ENCODE measurements around the gene SLC25A22. TPM values are rescaled to one million over a fixed set of nuclear protein-coding genes. Genes with fewer than 3 reads are reported as not detected.

The SLC25A22 gene
- total RNA-seq, 2 experiments from 2014 or later: 9.1 to 11.1 TPM

DNA sequence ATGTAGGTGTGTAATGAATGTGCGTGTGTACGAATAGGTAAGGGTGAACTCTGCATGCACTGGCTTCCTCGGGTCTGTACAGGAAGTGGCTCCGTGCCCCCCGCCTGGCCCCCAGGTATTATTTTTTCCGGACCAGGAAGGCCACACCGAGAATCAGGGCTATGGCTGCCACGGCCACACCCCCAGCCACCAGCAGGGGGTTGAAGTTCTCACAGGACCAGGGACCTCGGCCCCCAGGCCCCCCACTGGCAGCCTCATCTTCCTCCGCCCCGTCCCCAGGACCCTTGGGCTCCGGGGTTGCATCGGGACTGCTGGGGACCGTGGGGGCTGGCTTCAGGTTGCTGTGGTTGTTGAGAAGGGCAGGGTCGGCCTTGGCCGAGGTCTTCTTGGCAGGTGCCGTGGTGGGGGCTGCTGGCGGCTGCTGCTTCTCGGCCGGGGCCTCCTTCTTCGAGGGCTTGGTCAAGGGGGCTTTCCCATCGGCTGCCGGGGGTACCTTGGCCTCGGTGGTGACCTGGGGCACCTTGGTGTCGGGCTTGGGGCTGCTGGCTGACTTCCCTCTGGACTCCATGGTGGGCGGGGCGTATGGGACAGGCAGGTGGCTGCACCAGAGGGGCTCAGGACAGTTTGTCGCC lies 10.0 kb downstream of the SLC25A22 start:
- Histone ChIP-seq H3K9me3 (ENCODE audit: control insufficient read depth in 1 of 2, insufficient read depth in 1 of 2, low read length in 2 of 2) (peaks cover 0 to 5% of the 10 kb centered on the region in 2 experiments), H3K27me3 (ENCODE audit: control insufficient read depth in 1 of 2, insufficient read depth in 2 of 2, low read length in 2 of 2) (peaks cover 0 to 5% of the 10 kb centered on the region in 2 experiments), H3K4me1 (ENCODE audit: insufficient read depth, low read length) (peaks cover 17% of the 10 kb centered on the region), H3K36me3 (ENCODE audit: insufficient read depth, low read length) (peaks cover 16% of the 10 kb centered on the region), H3K4me3 (ENCODE audit: low read length) (no peak overlapping the region), H3K27ac (ENCODE audit: low read depth in 1 of 2, low read length in 2 of 2) (no peak overlapping the region)
- peaks cover 4% of the 10 kb centered on the region for H3K36me3 Mint-ChIP-seq (ENCODE audit: low read depth)
- DNase-seq (no peak), ATAC-seq (ENCODE audit: poor library complexity) (no peak)
- H3K27ac Mint-ChIP-seq: no peak overlapping the region
- CTCF ChIA-PET: no interaction called here
- no peaks in the 10 kb centered on the region for H3K9me3 Mint-ChIP-seq
- no peak overlapping the region for H3K4me3 Mint-ChIP-seq
- POLR2A ChIA-PET: no interaction called here
- H3K4me1 Mint-ChIP-seq (ENCODE audit: low read depth): peaks cover 8% of the 10 kb centered on the region
- intact Hi-C loops (cut with DNase I, micrococcal nuclease): no loop called here
- TF ChIP-seq, protein P1, sequence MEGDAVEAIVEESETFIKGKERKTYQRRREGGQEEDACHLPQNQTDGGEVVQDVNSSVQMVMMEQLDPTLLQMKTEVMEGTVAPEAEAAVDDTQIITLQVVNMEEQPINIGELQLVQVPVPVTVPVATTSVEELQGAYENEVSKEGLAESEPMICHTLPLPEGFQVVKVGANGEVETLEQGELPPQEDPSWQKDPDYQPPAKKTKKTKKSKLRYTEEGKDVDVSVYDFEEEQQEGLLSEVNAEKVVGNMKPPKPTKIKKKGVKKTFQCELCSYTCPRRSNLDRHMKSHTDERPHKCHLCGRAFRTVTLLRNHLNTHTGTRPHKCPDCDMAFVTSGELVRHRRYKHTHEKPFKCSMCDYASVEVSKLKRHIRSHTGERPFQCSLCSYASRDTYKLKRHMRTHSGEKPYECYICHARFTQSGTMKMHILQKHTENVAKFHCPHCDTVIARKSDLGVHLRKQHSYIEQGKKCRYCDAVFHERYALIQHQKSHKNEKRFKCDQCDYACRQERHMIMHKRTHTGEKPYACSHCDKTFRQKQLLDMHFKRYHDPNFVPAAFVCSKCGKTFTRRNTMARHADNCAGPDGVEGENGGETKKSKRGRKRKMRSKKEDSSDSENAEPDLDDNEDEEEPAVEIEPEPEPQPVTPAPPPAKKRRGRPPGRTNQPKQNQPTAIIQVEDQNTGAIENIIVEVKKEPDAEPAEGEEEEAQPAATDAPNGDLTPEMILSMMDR (IDR thresholded peaks at IDR 0.05): no peak
- no peaks in the 10 kb centered on the region for H3K27me3 Mint-ChIP-seq

DNA sequence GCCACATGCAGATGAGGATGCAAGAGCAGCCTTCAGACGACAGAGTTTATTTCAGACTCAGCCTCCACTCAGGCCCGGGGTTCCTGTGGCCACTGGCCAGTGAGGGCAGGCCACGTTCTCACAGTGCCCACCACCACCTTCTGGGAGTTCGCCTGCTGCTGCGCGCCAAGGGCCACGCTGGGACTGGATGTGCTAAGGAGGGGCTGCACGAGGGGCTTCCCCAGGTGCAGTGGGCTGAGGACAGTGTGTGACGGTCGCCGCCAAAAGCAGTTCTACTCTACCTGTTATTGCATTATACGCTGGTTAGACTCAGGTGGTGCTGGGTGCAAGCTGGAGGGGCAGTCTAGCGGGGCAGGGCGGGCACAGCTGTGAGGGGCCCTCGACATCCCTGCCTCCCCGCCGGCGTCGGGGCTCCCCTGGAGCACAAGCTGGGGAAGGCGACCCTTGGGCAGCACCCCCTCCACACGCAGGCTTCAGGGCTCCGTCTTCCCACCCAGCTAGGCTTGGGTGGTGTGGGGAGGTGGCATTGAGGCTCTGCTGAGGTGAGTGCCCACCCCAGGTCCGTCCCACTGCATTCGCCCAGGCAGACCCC lies 10.9 kb downstream of the SLC25A22 start:
- H3K27me3 Mint-ChIP-seq: no peaks in the 10 kb centered on the region
- peaks cover 4% of the 10 kb centered on the region for H3K36me3 Mint-ChIP-seq (ENCODE audit: low read depth)
- no peak overlapping the region for H3K4me3 Mint-ChIP-seq
- ATAC-seq (ENCODE audit: poor library complexity) (no peak), DNase-seq (no peak)
- peaks cover 11% of the 10 kb centered on the region for H3K36me3 ChIP-seq (ENCODE audit: insufficient read depth, low read length)
- H3K9me3 ChIP-seq (ENCODE audit: control insufficient read depth in 1 of 2, insufficient read depth in 1 of 2, low read length in 2 of 2): peaks cover 0 to 5% of the 10 kb centered on the region in 2 experiments
- peaks cover 8% of the 10 kb centered on the region for H3K4me1 Mint-ChIP-seq (ENCODE audit: low read depth)
- H3K4me1 ChIP-seq (ENCODE audit: insufficient read depth, low read length): peaks cover 17% of the 10 kb centered on the region
- no peak overlapping the region for H3K27ac ChIP-seq (ENCODE audit: low read depth in 1 of 2, low read length in 2 of 2)
- CTCF ChIA-PET: no interaction called here
- POLR2A ChIA-PET: no interaction called here
- peaks cover 0 to 5% of the 10 kb centered on the region in 2 experiments for H3K27me3 ChIP-seq (ENCODE audit: control insufficient read depth in 1 of 2, insufficient read depth in 2 of 2, low read length in 2 of 2)
- no peak overlapping the region for H3K27ac Mint-ChIP-seq
- intact Hi-C loops (cut with DNase I, micrococcal nuclease): no loop called here
- H3K4me3 ChIP-seq (ENCODE audit: low read length): no peak overlapping the region
- TF ChIP-seq, protein P1 (IDR thresholded peaks at IDR 0.05): no peak
- H3K9me3 Mint-ChIP-seq: no peaks in the 10 kb centered on the region

DNA sequence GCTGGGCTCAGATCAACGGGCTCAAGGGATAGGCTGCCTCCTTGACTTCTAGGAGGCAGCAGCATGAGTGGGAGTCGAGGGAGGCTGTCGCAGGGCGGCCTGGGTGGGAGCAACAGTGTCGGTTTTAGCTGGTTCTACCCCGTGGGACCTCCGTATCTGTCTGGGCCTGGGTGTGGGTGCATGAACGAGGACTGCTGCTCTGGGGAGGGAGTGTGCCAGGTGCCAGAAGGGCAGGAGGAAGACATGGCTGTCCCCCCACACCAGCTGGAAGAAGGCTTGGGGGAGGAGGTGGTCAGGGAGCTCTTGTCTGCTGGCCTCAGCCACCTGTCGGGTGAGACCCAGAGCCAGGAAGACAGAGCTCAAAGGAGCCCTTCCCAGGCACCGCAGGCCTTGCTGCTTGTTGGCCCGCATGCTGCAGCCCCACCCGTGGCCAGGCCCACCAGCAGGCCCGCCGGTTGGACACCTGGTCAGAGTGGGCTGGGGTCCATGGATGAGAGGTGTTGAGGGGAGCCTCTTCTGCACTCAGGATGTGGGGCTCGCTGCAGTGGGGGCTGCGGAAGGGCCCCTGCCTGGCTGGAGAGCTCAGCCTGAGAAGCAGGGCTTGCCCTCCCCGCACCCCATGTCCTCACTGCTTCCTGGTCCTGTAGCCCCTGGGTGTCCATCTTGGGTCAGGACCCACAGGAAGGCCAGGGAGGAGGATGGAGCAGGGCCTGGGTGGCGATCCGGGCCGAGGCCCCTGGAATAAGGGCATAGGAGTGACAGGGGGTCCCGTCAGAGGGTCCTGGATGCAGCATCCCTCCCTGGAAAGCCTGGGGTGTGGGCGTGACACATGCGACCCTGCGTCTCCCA lies 11.6 kb downstream of the SLC25A22 start:
- no peaks in the 10 kb centered on the region for H3K27me3 Mint-ChIP-seq
- no peak for ATAC-seq (ENCODE audit: poor library complexity)
- no peaks in the 10 kb centered on the region for H3K9me3 Mint-ChIP-seq
- no peak overlapping the region for H3K4me3 ChIP-seq (ENCODE audit: low read length)
- H3K36me3 Mint-ChIP-seq (ENCODE audit: low read depth): peaks cover 4% of the 10 kb centered on the region
- peaks cover 8% of the 10 kb centered on the region for H3K4me1 Mint-ChIP-seq (ENCODE audit: low read depth)
- peaks cover 0 to 5% of the 10 kb centered on the region in 2 experiments for H3K9me3 ChIP-seq (ENCODE audit: control insufficient read depth in 1 of 2, insufficient read depth in 1 of 2, low read length in 2 of 2)
- H3K27me3 ChIP-seq (ENCODE audit: control insufficient read depth in 1 of 2, insufficient read depth in 2 of 2, low read length in 2 of 2): peaks cover 0 to 5% of the 10 kb centered on the region in 2 experiments
- ChIA-PET POLR2A (no interaction called here), CTCF (no interaction called here)
- peaks cover 17% of the 10 kb centered on the region for H3K4me1 ChIP-seq (ENCODE audit: insufficient read depth, low read length)
- H3K27ac Mint-ChIP-seq: no peak overlapping the region
- intact Hi-C loops (cut with DNase I, micrococcal nuclease): no loop called here
- peaks cover 4% of the 10 kb centered on the region for H3K36me3 ChIP-seq (ENCODE audit: insufficient read depth, low read length)
- H3K27ac ChIP-seq (ENCODE audit: low read depth in 1 of 2, low read length in 2 of 2): no peak overlapping the region
- DNase-seq: no peak
- H3K4me3 Mint-ChIP-seq: no peak overlapping the region
- TF ChIP-seq, protein P1 (IDR thresholded peaks at IDR 0.05): no peak
